MM.1S (cell line): ENCODE measurements around the gene CD244.
"Not testable (repeated sequence)": the region's sequence is repeated elsewhere in the genome, so short reads cannot be mapped to it uniquely, and the experiment has no call there.

Source experiments
- DNase-seq: peaks from one replicate; pipeline ENCODE4 v3.0.0-alpha.2; 2015
- H2AFZ ChIP-seq: fragments of 300-600 bp; sonication (generic); 2 replicates; pipeline ENCODE4 v1.6.0; 2016; ENCODE audit warnings: antibody characterized with exemption, low read length
- H3F3A ChIP-seq: fragments of 300-600 bp; sonication (generic); 2 replicates; pipeline ENCODE4 v1.6.1; 2016; ENCODE audit warnings: mild to moderate bottlenecking, antibody characterized with exemption, low read length, moderate library complexity, mixed read lengths; ENCODE audit not compliant: insufficient read depth
- H3K27ac ChIP-seq: fragments of 300-600 bp; sonication (generic); 2 replicates; pipeline ENCODE4 v1.5.1; 2016; ENCODE audit warnings: mild to moderate bottlenecking, low read length
- H3K27me3 ChIP-seq: fragments of 300-600 bp; sonication (generic); replicated peaks from 2 replicates; pipeline ENCODE4 v1.6.0; 2016; ENCODE audit warnings: low read length; ENCODE audit not compliant: insufficient read depth
- H3K36me3 ChIP-seq: fragments of 300-600 bp; sonication (generic); replicated peaks from 2 replicates; pipeline ENCODE4 v1.6.1; 2016; ENCODE audit warnings: mild to moderate bottlenecking, low read length, mixed read lengths; ENCODE audit not compliant: insufficient read depth
- H3K4me1 ChIP-seq: fragments of 300-600 bp; sonication (generic); 2 replicates; pipeline ENCODE4 v1.6.1; 2016; ENCODE audit warnings: low read length, mixed read lengths
- H3K4me2 ChIP-seq: fragments of 300-600 bp; sonication (generic); 2 replicates; pipeline ENCODE4 v1.6.0; 2016; ENCODE audit warnings: low read depth, low read length
- H3K4me3 ChIP-seq: fragments of 300-600 bp; sonication (generic); 2 replicates; pipeline ENCODE4 v1.5.1; 2016; ENCODE audit warnings: low read length, mixed read lengths
- H3K79me2 ChIP-seq: fragments of 300-600 bp; sonication (generic); 2 replicates; pipeline ENCODE4 v1.6.1; 2016; ENCODE audit warnings: mixed run types, low read length, mixed read lengths
- H3K9ac ChIP-seq: fragments of 300-600 bp; sonication (generic); 2 replicates; pipeline ENCODE4 v1.6.1; 2016; ENCODE audit warnings: low read length, mixed read lengths
- H3K9me2 ChIP-seq: fragments of 300-600 bp; sonication (generic); replicated peaks from 2 replicates; pipeline ENCODE4 v1.6.1; 2016; ENCODE audit warnings: mild to moderate bottlenecking, low read length, mixed read lengths; ENCODE audit not compliant: insufficient read depth
- H3K9me3 ChIP-seq: fragments of 300-600 bp; sonication (generic); replicated peaks from 2 replicates; pipeline ENCODE4 v1.6.1; 2016; ENCODE audit warnings: mild to moderate bottlenecking, low read length, mixed read lengths; ENCODE audit not compliant: insufficient read depth
- H4K20me1 ChIP-seq: fragments of 300-600 bp; sonication (generic); 2 replicates; pipeline ENCODE4 v1.6.1; 2016; ENCODE audit warnings: mild to moderate bottlenecking, low read length, moderate library complexity, mixed read lengths; ENCODE audit not compliant: insufficient read depth
- CTCF ChIP-seq: fragments of 300-600 bp; sonication (generic); IDR thresholded peaks from 2 replicates; pipeline ENCODE4 v1.5.1; 2016; ENCODE audit warnings: antibody characterized with exemption, low read length, mixed read lengths
- EZH2 ChIP-seq: fragments of 300-600 bp; sonication (generic); optimal IDR thresholded peaks from 2 replicates; pipeline ENCODE3; 2017; ENCODE audit warnings: low read depth, mild to moderate bottlenecking, antibody characterized with exemption, low read length, mixed read lengths
- EZH2phosphoT487 ChIP-seq: fragments of 300-600 bp; sonication (generic); IDR thresholded peaks from 2 replicates; pipeline ENCODE4 v1.6.1; 2018; ENCODE audit warnings: antibody characterized with exemption, low read length

CD244 gene

GRCh38 chr1:160882582-160882981 is 19.9 kb upstream of the CD244 start:
- no peak overlapping the region for H3K4me3 ChIP-seq
- H3K9me2 ChIP-seq, result no peaks in the 10 kb centered on the region
- H3K36me3 ChIP-seq, result no peaks in the 10 kb centered on the region
- H2AFZ ChIP-seq, result no peak overlapping the region
- no peaks in the 10 kb centered on the region for H4K20me1 ChIP-seq
- no peak overlapping the region for H3K9ac ChIP-seq
- H3K4me2 ChIP-seq, result no peak overlapping the region
- no peak for TF ChIP-seq CTCF
- H3K27me3 ChIP-seq, result no peaks in the 10 kb centered on the region
- H3K4me1 ChIP-seq, result no peaks in the 10 kb centered on the region
- H3F3A ChIP-seq, result no peaks in the 10 kb centered on the region
- no peak overlapping the region for H3K27ac ChIP-seq
- no peaks in the 10 kb centered on the region for H3K79me2 ChIP-seq
- no peaks in the 10 kb centered on the region for H3K9me3 ChIP-seq
- DNase-seq, result no peak

- not testable (repeated sequence) for H3K27ac ChIP-seq, H4K20me1 ChIP-seq, H3K4me1 ChIP-seq, H3K36me3 ChIP-seq, H3K9me3 ChIP-seq, H2AFZ ChIP-seq, H3K9me2 ChIP-seq, H3K4me2 ChIP-seq, H3K79me2 ChIP-seq, H3K9ac ChIP-seq, H3F3A ChIP-seq, H3K4me3 ChIP-seq, DNase-seq, H3K27me3 ChIP-seq
Measured at GRCh38 chr1:160881264-160881663, 18.6 kb upstream of the CD244 start.

- Histone ChIP-seq H3K27me3 (no peaks in the 10 kb centered on the region), H3K9me3 (no peaks in the 10 kb centered on the region), H3K36me3 (no peaks in the 10 kb centered on the region), H3K27ac (no peak overlapping the region), H3K79me2 (no peaks in the 10 kb centered on the region), H2AFZ (no peak overlapping the region), H3F3A (no peaks in the 10 kb centered on the region), H3K4me3 (no peak overlapping the region), H3K9ac (no peak overlapping the region), H3K4me1 (no peaks in the 10 kb centered on the region), H3K4me2 (no peak overlapping the region), H3K9me2 (no peaks in the 10 kb centered on the region), H4K20me1 (no peaks in the 10 kb centered on the region)
- TF ChIP-seq EZH2phosphoT487, result no peak
- DNase-seq, result no peak
Measured at GRCh38 chr1:160880216-160880615, 17.5 kb upstream of the CD244 start.

GRCh38 chr1:160879056-160879455 is 16.4 kb upstream of the CD244 start:
- H3K79me2 ChIP-seq, result no peaks in the 10 kb centered on the region
- H4K20me1 ChIP-seq, result no peaks in the 10 kb centered on the region
- H3F3A ChIP-seq, result no peaks in the 10 kb centered on the region
- no peak for DNase-seq
- H2AFZ ChIP-seq, result no peak overlapping the region
- H3K9me2 ChIP-seq, result no peaks in the 10 kb centered on the region
- H3K36me3 ChIP-seq, result no peaks in the 10 kb centered on the region
- no peak overlapping the region for H3K4me2 ChIP-seq
- H3K27me3 ChIP-seq, result no peaks in the 10 kb centered on the region
- H3K9me3 ChIP-seq, result no peaks in the 10 kb centered on the region
- H3K4me3 ChIP-seq, result no peak overlapping the region
- H3K9ac ChIP-seq, result no peak overlapping the region
- TF ChIP-seq CTCF (no peak), EZH2 (no peak), EZH2phosphoT487 (no peak)
- no peaks in the 10 kb centered on the region for H3K4me1 ChIP-seq
- no peak overlapping the region for H3K27ac ChIP-seq
